ENCODE results near the gene BTBD7.
"Not testable (repeated sequence)": the region's sequence is repeated elsewhere in the genome, so short reads cannot be mapped to it uniquely, and the experiment has no call there.

BTBD7 gene

DNA sequence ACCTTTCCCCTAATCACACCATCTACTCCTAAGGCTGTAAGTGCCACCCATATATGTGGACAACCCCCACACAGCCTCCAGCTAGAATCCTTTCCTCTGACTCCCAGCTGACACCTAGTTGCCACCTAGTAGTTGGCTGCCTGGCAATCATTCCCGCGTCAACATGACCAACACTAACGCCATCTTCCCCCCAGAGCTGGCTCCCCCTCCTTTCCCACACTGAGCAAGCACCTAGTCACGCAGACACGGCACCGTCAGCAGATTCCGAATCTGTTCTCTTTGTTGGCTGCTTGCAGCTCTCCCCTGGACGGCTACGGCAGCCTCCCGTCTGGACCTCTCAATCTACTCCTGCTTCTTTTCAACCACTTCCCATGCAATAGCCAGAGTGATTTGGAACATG, 98.0 kb downstream of the BTBD7 start:
- Histone ChIP-seq H3K27ac (no peak overlapping the region), H3K9ac (no peak overlapping the region), H3K4me1 (no peaks in the 10 kb centered on the region), H3K36me3 (peaks cover 0 to 18% (median 9%) of the 10 kb centered on the region in 11 experiments; a peak in 17 of 22 replicates), H3K27me3 (no peaks in the 10 kb centered on the region), H3K4me3 (no peak overlapping the region), H3K4me2 (no peak overlapping the region), H3K9me3 (replicated peaks in 1 of 11) (peaks cover 0 to 5% (median 0%) of the 10 kb centered on the region in 11 experiments; a peak in 1 of 22 replicates), H4K20me1 (peaks cover 0 to 4% (median 0%) of the 10 kb centered on the region in 11 experiments; a peak in 1 of 22 replicates)
- TF ChIP-seq Cebpa-rat (IDR thresholded peaks at IDR 0.05) = no peak

DNA sequence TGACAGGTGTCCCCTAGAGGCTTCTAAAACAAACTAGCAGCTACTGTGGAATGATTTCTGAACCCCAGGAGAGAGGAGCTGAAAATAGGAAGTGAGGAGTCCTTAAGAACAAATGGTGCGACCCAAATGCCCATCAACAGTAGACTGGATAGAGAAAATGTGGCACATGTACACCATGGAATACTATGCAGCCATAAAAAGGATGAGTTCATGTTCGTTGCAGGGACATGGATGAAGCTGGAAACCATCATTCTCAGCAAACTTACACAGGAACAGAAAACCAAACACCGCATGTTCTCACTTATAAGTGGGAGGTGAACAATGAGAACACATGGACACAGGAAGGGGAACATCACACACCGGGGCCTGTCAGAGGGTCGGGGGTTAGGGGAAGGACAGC, 99.8 kb downstream of the BTBD7 start:
- not testable (repeated sequence) for H3K9me3 ChIP-seq (replicated peaks in 1 of 11); H3K4me3 ChIP-seq; H3K9ac ChIP-seq; H3K27ac ChIP-seq; H3K27me3 ChIP-seq; H3K4me1 ChIP-seq; H3K4me2 ChIP-seq; H4K20me1 ChIP-seq
- peaks cover 12 to 24% (median 19%) of the 10 kb centered on the region in 11 experiments for H3K36me3 ChIP-seq

DNA sequence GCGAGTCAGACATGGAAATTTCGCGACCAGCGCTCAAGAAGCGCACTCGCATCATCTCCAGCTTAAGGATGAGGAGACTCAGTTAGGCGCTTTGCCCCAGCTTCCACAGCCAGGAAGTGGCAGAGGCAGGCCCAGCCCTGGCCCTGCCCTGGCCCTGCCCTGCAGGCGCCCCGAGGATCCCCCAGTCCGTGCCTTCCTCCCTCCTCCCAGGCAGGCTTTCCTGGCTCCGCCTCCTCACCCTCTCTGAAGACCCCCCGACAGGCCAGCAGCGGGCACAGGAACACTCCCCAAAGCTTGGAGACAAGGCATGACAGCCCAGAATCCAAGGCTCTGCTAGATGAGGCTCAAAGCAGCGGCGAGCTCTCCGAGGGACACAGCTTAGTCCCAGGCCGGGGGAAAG, 100.7 kb downstream of the BTBD7 start:
- TF ChIP-seq Cebpa-rat (IDR thresholded peaks at IDR 0.05) = no peak
- Histone ChIP-seq H3K9me3 (replicated peaks in 1 of 11) (peaks cover 0 to 5% (median 0%) of the 10 kb centered on the region in 11 experiments; a peak in 1 of 22 replicates), H3K36me3 (peaks cover 21 to 33% (median 28%) of the 10 kb centered on the region in 11 experiments), H3K4me1 (no peaks in the 10 kb centered on the region), H3K4me2 (no peak overlapping the region), H3K27ac (no peak overlapping the region), H3K27me3 (no peaks in the 10 kb centered on the region), H4K20me1 (no peaks in the 10 kb centered on the region; a peak in 1 of 22 replicates), H3K4me3 (no peak overlapping the region), H3K9ac (no peak overlapping the region)

DNA sequence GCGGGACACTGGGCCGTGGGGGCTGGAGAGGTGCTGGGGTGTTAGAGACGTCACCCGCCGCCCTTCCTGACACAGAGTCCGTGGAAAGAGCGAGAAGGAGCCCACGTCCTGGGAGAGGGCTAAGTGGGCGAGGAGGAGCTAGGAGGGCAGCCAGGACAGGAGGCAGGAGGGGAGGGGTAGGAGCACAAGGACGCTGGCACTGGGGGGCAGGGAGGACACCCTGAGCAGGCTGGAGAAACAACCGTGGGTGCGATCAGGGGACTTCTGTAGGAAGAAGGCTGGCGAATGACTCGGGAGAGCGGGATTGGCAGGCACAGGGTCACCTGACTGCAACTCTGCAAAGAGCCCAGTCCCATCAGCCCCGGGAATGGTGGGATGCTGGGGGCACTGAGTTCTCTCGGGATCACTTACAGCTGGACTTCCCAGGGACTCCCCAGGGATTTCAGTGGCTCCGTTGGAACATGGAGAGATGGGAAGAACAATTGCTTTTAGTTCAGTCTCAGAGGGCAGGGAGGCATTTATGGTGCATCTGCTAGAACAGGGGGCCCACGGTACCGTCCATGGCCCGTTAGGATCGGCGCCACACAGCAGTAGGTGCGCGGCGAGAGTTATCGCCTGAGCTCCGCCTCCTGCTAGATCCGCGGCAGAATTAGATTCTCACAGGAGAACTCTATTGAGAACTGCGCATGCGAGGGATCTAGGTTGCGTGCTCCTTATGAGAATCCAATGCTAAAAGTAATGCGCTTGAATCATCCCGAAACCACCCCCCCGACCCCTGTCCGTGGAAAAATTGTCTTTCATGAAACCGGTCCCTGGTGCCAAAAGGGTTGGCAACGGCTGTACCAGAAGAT, 101.5 kb downstream of the BTBD7 start:
- no peak for TF ChIP-seq Cebpa-rat (IDR thresholded peaks at IDR 0.05)
- Histone ChIP-seq H3K36me3 (peaks cover 26 to 40% (median 33%) of the 10 kb centered on the region in 11 experiments), H3K27ac (no peak overlapping the region), H3K27me3 (no peaks in the 10 kb centered on the region), H3K4me2 (no peak overlapping the region), H3K4me1 (no peaks in the 10 kb centered on the region), H4K20me1 (no peaks in the 10 kb centered on the region; a peak in 1 of 22 replicates), H3K9me3 (replicated peaks in 1 of 11) (peaks cover 0 to 5% (median 0%) of the 10 kb centered on the region in 11 experiments; a peak in 1 of 22 replicates), H3K9ac (no peak overlapping the region), H3K4me3 (no peak overlapping the region)

DNA sequence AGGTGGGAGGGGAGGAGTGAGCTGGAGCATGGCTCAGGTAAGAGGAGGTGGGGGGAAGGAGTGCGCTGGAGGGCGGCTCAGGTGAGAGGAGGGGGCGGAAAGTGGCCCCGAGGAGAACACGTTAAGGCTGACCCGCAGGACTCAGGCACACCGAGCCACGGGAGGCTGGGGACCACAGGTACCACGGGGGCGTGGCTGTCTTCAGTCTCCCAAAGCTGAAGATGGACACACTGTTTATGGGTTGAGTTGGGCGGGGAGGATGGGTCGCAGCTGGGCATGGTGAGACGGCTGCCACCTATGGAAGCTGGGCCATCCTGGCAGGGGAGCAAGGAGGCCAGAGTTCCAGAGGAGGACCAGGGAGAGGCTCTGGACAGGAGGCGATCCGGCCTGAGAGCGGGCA, 102.3 kb downstream of the BTBD7 start:
- Histone ChIP-seq H4K20me1 (no peaks in the 10 kb centered on the region; a peak in 1 of 22 replicates), H3K9me3 (replicated peaks in 1 of 11) (peaks cover 0 to 5% (median 0%) of the 10 kb centered on the region in 11 experiments; a peak in 1 of 22 replicates), H3K27me3 (no peaks in the 10 kb centered on the region), H3K36me3 (peaks cover 35 to 48% (median 42%) of the 10 kb centered on the region in 11 experiments), H3K4me1 (no peaks in the 10 kb centered on the region), H3K9ac (no peak overlapping the region), H3K4me3 (no peak overlapping the region), H3K27ac (no peak overlapping the region), H3K4me2 (no peak overlapping the region)
- no peak for TF ChIP-seq Cebpa-rat (IDR thresholded peaks at IDR 0.05)

DNA sequence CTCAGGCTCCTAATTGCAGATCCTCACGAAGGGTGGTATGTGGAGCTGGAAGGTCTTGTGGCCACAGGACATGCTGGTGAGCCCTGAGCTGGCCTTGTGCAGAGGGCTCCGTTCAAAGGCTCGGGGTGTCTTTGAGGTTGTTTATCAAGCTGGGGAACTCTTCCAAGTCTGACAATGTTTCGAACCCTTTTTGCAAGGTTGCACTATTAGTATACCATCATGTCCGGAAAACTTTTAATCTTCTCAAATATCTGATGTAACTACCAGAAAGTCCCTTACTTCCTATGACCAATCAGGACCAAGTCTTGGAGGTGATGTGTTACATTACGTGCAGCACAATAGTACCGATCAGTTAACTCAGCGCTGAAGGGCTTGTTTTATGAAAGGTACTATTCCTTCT, 104.3 kb downstream of the BTBD7 start:
- H3K4me1 ChIP-seq = no peaks in the 10 kb centered on the region
- H3K27me3 ChIP-seq = no peaks in the 10 kb centered on the region
- H3K9ac ChIP-seq = no peak overlapping the region
- peaks cover 53 to 68% (median 60%) of the 10 kb centered on the region in 11 experiments for H3K36me3 ChIP-seq
- no peak overlapping the region for H3K4me2 ChIP-seq
- H4K20me1 ChIP-seq = no peaks in the 10 kb centered on the region; a peak in 1 of 22 replicates
- no peak overlapping the region for H3K27ac ChIP-seq
- H3K4me3 ChIP-seq = no peak overlapping the region
- peaks cover 0 to 5% (median 0%) of the 10 kb centered on the region in 11 experiments; a peak in 1 of 22 replicates for H3K9me3 ChIP-seq (replicated peaks in 1 of 11)
- TF ChIP-seq Cebpa-rat (IDR thresholded peaks at IDR 0.05) = no peak

DNA sequence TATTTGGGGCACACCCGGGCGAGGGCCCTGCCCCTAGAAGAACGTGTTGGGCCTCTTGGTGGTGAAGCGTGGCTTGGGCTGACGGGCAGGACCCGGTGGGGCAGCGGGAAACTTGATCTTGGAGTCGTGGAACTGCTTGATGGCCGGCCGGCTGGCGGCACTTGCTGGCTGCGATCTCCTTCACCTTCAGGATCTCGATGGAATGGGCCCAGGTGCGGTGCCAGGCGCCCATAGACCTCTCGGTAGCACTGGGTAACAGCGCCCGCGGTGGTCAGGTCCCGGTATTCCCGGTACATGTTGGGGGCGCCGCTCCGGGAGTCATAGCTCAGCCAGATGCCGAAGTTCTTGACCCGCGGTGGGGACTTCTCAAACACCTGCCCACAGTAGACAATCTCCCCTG, 109.3 kb downstream of the BTBD7 start:
- H3K4me1 ChIP-seq = peaks cover 0 to 33% (median 25%) of the 10 kb centered on the region in 10 experiments; a peak in 17 of 20 replicates
- no peaks in the 10 kb centered on the region for H3K9me3 ChIP-seq (replicated peaks in 1 of 11)
- H4K20me1 ChIP-seq = peaks cover 0 to 4% (median 0%) of the 10 kb centered on the region in 11 experiments; a peak in 3 of 22 replicates
- no peak overlapping the region for H3K4me3 ChIP-seq
- H3K27ac ChIP-seq = peak overlapping the region in 2 of 11 experiments; percentile 13 to 15; a peak in 1 of 22 replicates
- no peaks in the 10 kb centered on the region for H3K27me3 ChIP-seq
- no peak overlapping the region for H3K4me2 ChIP-seq
- no peak for TF ChIP-seq Cebpa-rat (IDR thresholded peaks at IDR 0.05)
- no peak overlapping the region for H3K9ac ChIP-seq
- peaks cover 74 to 90% (median 81%) of the 10 kb centered on the region in 11 experiments for H3K36me3 ChIP-seq

DNA sequence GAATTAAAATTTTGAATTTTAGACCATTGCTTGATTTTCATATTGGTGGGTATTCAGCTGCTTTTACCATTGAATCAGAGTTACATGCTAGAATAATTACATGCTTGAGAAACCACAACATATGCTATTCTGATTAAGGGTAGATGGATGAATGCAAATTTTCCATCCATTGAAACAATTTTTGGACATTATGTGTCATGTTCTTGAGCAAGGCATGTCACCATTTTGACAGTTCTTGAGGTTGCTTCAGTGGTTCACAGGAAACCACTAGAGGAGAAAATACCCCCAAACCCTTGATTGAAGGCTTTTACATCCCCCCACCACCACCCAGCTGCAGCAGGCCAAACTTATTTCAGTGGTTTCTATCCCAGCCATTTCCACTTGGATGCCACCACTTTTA, 112.3 kb downstream of the BTBD7 start:
- Histone ChIP-seq H4K20me1 (peaks cover 0 to 4% (median 0%) of the 10 kb centered on the region in 11 experiments; a peak in 3 of 22 replicates), H3K4me1 (peaks cover 0 to 34% (median 25%) of the 10 kb centered on the region in 10 experiments; a peak in 17 of 20 replicates), H3K36me3 (peaks cover 75 to 90% (median 78%) of the 10 kb centered on the region in 11 experiments), H3K4me2 (peak overlapping the region in 9 of 11 experiments; percentile 48 to 76 (median 68); a peak in 18 of 22 replicates), H3K9me3 (replicated peaks in 1 of 11) (no peaks in the 10 kb centered on the region), H3K4me3 (0 out of 20 replicates have a peak overlapping the region, but pooled peaks of 1 of the 10 experiments have one; percentile 10), H3K27ac (peak overlapping the region in 8 of 11 experiments; percentile 38 to 92 (median 72); a peak in 16 of 22 replicates), H3K9ac (peak overlapping the region in 5 of 11 experiments; percentile 49 to 73 (median 52); a peak in 7 of 22 replicates), H3K27me3 (no peaks in the 10 kb centered on the region)
- TF ChIP-seq Cebpa-rat (IDR thresholded peaks at IDR 0.05) = peak in 7 of 11 experiments; percentile 12 to 92 (median 63); a peak in 6 of 22 replicates
